ENCODE data around the gene COMMD1.

The COMMD1 gene

DNA sequence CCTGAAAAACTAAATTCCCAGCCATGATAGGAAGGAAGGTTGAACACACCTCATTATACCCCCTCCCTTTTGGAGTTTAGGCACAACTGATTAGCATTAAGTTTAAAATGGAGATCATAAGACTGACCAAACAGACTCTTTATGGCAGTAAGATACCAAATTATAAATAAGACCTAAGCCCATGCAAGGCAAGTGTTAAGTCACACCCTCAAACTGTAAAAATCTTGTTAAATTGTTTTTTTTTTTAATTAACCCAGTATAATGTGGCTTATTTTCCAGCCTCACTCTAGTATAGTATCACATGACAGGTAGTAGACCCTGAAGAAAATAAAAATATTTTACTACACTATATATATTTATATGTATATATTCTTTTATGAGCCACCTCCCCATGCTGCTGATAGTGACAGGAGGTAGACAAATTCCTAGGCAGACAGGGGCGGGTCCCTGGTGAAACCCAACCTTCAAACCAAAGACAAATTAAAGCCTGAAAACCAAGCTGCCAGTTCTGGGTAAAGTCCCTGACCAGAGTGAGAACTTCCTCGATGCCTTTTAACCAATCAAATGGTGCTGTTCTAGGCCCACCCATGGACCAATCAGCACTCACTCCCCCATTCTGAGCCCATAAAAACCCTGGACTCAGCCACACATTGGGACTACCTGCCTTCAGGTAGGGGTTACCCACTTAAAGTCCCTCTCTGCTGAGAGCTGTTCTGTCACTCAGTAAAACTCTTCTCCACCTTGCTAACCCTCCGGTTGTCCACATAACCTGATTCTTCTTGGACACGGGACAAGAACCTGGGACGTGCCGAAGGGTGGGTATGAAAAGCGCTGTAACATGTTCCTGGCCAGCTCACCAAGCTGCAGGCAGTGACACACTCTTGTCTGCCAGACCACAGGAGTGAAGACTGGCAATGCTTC lies 166.5 kb downstream of the COMMD1 start:
- Mint-ChIP-seq H3K27me3 (ENCODE audit: low read depth) (no peaks in the 10 kb centered on the region), H3K9me3 (peaks cover 4% of the 10 kb centered on the region), H3K4me3 (no peak overlapping the region), H3K27ac (no peak overlapping the region), H3K4me1 (ENCODE audit: low read depth) (no peaks in the 10 kb centered on the region), H3K36me3 (ENCODE audit: low read depth) (no peaks in the 10 kb centered on the region)
- no peak for DNase-seq (ENCODE audit: low spot score)

DNA sequence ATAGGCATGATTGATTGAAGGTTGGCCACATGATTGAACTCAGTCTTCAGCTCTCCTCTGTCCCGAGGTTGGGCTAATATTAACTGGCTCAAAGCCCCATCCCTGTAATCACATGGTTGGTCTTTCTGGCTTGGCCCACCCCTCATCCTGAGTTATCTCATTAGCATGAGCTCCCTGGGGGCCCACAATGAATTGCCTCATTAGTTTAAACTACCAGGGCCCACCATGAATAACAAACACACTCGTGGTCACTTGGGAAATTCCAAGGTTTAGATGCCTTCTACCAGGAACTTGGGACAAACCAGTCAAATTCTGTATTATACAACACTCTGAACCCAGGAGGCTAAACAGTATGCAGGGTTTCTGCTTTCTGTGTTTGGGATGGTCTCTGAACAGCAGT lies 168.8 kb downstream of the COMMD1 start:
- no peaks in the 10 kb centered on the region for H3K4me1 Mint-ChIP-seq (ENCODE audit: low read depth)
- H3K27ac Mint-ChIP-seq: no peak overlapping the region
- no peak for DNase-seq (ENCODE audit: low spot score)
- H3K36me3 Mint-ChIP-seq (ENCODE audit: low read depth): no peaks in the 10 kb centered on the region
- H3K4me3 Mint-ChIP-seq: no peak overlapping the region
- H3K9me3 Mint-ChIP-seq: peaks cover 4% of the 10 kb centered on the region
- H3K27me3 Mint-ChIP-seq (ENCODE audit: low read depth): no peaks in the 10 kb centered on the region

DNA sequence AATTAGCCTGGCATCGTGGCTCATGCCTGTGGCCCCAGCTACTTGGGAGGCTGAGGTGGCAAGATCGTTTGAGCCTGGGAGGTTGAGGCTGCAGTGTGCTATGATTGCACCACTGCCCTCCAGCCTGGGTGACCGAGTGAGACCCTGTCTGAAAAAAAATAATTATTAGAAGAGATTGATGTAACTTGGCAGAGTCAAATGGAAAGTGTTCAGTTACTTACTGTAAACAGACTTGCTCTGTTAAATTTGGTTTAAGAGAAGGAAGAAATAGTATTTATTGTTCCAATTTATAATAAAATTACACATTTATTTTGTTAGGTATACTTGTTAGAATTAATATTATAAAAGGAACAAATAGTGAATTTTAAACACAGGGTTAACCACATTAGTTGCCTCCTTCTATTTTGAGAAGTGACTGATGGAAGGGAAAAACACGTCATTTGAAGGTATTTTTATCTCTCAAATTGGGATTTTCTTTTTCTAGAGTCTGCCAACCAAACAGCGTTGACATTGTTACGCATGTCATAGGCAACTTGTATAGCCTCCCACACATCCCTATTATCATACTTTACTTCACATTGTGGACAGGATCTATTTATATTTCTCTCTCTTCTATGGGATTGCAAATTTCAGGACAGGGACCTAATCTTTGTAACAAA lies 171.6 kb downstream of the COMMD1 start:
- Mint-ChIP-seq H3K4me1 (ENCODE audit: low read depth) (no peaks in the 10 kb centered on the region), H3K27me3 (ENCODE audit: low read depth) (no peaks in the 10 kb centered on the region), H3K4me3 (no peak overlapping the region), H3K36me3 (ENCODE audit: low read depth) (no peaks in the 10 kb centered on the region), H3K27ac (no peak overlapping the region), H3K9me3 (peaks cover 4% of the 10 kb centered on the region)
- DNase-seq (ENCODE audit: low spot score): no peak

DNA sequence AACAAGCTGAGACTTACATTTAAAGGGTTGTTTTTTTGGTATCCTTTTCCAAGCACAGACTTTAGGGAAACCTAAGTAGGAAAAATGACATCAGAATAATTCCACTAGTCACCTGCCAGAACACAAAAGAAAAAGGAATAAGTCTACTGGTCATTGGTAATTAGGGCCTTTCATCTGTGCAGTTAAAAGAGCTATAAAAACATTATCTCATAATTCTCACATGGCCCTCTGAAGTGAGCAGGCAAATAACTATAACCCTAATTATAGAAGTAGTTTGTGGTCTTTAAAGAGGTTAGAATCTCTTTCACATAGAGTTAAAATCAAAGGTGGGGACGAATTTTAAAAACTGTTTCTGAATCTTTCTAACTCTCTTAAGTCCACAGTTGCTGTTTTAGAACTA lies 179.3 kb downstream of the COMMD1 start:
- no peaks in the 10 kb centered on the region for H3K36me3 Mint-ChIP-seq (ENCODE audit: low read depth)
- no peaks in the 10 kb centered on the region for H3K4me1 Mint-ChIP-seq (ENCODE audit: low read depth)
- DNase-seq (ENCODE audit: low spot score): no peak
- no peak overlapping the region for H3K4me3 Mint-ChIP-seq
- no peaks in the 10 kb centered on the region for H3K27me3 Mint-ChIP-seq (ENCODE audit: low read depth)
- H3K27ac Mint-ChIP-seq: no peak overlapping the region
- no peaks in the 10 kb centered on the region for H3K9me3 Mint-ChIP-seq

DNA sequence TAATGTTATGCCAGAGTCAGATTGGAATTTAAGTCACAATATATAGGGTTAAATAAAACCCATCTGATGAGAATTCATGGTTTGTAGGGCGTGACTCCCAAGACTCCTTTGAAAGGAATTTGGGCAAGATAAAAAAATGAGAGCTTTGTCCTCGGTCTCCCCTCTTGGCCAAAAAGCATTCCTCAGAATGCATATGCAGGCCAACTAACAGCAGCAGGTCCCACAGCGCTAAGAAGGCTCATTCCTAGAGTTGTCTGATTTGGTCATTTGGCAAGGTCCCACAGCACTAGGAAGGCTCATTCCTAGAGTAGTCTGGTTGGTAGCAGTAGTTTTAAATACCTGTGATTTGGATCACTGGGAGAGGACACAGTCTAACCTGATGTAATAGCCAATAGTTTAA lies 184.2 kb downstream of the COMMD1 start:
- no peaks in the 10 kb centered on the region for H3K9me3 Mint-ChIP-seq

DNA sequence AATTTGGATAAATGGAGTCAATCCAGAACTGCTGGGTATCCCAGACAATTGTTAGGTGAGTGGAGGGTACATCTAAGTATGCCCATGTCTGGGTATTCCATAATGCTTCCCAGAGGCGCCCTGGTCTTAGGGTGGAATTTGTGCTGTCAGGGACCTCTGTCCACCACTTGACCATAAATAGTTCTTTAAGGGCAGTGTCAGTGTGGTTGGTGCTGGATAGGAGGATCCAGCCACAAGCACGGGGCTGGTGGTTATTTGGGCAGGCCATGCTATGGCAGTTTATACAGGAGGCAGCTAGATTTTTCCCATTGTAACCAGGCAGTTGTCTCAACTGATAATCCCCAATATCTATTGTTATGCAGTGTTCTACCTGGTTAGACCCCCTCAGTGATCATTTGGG lies 186.0 kb downstream of the COMMD1 start:
- H3K4me1 Mint-ChIP-seq (ENCODE audit: low read depth): no peaks in the 10 kb centered on the region
- DNase-seq (ENCODE audit: low spot score): no peak
- no peaks in the 10 kb centered on the region for H3K36me3 Mint-ChIP-seq (ENCODE audit: low read depth)
- no peak overlapping the region for H3K4me3 Mint-ChIP-seq
- no peak overlapping the region for H3K27ac Mint-ChIP-seq
- no peaks in the 10 kb centered on the region for H3K27me3 Mint-ChIP-seq (ENCODE audit: low read depth)
- no peaks in the 10 kb centered on the region for H3K9me3 Mint-ChIP-seq

More for the DNA sequence above, 184.2 kb downstream of the COMMD1 start:
- Mint-ChIP-seq H3K4me3 (no peak overlapping the region), H3K36me3 (ENCODE audit: low read depth) (no peaks in the 10 kb centered on the region), H3K27me3 (ENCODE audit: low read depth) (no peaks in the 10 kb centered on the region), H3K4me1 (ENCODE audit: low read depth) (no peaks in the 10 kb centered on the region), H3K27ac (no peak overlapping the region)
- no peak for DNase-seq (ENCODE audit: low spot score)

DNA sequence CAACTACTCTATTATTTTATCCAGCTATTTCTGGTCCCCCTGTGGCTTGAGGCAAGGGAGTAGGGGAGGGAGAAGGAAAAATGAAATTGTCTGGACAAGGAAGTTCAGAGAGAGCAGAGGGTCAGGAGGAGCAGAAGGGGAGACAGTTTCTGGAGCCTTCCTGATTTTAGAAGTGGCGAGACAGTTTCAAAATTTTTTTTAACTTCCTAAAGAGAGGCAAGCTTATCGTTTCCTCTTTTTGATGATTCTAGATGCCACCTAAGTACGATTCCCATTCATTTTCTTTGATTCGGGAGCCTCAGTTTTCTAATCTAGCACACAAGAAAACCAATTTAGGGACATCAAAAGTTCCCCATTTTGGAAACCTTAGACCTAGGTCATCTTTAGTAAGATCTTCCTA lies 193.6 kb downstream of the COMMD1 start:
- Mint-ChIP-seq H3K9me3 (no peaks in the 10 kb centered on the region), H3K36me3 (ENCODE audit: low read depth) (no peaks in the 10 kb centered on the region), H3K27ac (no peak overlapping the region), H3K4me3 (no peak overlapping the region), H3K27me3 (ENCODE audit: low read depth) (no peaks in the 10 kb centered on the region), H3K4me1 (ENCODE audit: low read depth) (peaks cover 2% of the 10 kb centered on the region)
- no peak for DNase-seq (ENCODE audit: low spot score)

DNA sequence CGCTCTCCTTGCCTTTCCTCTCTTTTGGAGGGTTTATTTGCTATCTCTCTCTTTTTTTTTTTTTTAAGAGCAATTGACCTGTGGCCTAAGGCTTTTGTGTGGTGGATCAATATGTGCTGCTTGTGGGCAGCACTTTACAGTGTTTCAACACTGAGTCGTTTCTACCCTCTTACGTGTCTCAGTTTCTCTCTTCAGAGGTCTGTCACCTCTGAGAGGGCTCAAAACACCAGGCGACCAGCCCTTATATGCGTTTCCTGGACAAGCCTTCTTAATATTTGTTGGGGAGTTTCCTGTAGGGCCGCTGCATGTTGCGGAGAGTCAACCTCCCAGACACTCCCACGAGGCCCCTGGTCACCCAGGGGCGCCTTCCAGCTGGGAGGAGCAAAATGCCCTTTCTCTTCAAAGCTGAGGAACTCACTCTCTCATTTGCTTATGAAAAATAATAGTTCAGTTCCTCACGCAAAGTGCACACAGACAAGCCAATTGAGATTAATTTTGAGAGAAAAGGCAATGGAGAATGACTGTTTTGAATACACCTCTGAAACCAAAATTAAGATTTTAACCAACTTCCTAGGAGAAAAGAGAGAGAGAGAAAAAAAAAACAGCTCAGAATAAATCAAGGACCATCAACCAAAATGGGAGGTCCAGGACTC lies 194.2 kb downstream of the COMMD1 start:
- H3K4me3 Mint-ChIP-seq: no peak overlapping the region
- peaks cover 2% of the 10 kb centered on the region for H3K4me1 Mint-ChIP-seq (ENCODE audit: low read depth)
- H3K27ac Mint-ChIP-seq: no peak overlapping the region

DNA sequence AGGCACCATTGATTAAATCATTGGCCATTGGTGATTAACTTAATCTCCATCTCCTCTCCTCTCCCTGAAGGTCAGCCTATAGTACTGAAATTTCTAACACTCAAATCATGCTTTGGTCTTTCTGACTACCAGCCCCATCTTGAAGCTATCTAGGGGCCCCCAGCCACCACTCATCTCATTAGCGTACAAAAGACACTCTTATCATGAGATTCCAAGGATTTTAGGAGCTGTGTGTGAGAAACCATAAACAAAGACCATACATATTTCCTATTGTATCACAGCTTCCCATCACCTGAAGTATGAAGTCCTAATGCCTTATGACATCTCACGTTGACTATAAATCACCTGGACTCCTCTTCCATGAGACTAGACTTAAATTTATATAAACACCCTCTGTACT lies 196.4 kb downstream of the COMMD1 start:
- H3K4me1 Mint-ChIP-seq (ENCODE audit: low read depth): peaks cover 2% of the 10 kb centered on the region
- no peaks in the 10 kb centered on the region for H3K36me3 Mint-ChIP-seq (ENCODE audit: low read depth)
- no peaks in the 10 kb centered on the region for H3K9me3 Mint-ChIP-seq
- DNase-seq (ENCODE audit: low spot score): no peak
- H3K27me3 Mint-ChIP-seq (ENCODE audit: low read depth): no peaks in the 10 kb centered on the region
- H3K4me3 Mint-ChIP-seq: no peak overlapping the region
- no peak overlapping the region for H3K27ac Mint-ChIP-seq

More for the DNA sequence above, 194.2 kb downstream of the COMMD1 start:
- Mint-ChIP-seq H3K36me3 (ENCODE audit: low read depth) (no peaks in the 10 kb centered on the region), H3K9me3 (no peaks in the 10 kb centered on the region), H3K27me3 (ENCODE audit: low read depth) (no peaks in the 10 kb centered on the region)
- DNase-seq (ENCODE audit: low spot score): no peak

DNA sequence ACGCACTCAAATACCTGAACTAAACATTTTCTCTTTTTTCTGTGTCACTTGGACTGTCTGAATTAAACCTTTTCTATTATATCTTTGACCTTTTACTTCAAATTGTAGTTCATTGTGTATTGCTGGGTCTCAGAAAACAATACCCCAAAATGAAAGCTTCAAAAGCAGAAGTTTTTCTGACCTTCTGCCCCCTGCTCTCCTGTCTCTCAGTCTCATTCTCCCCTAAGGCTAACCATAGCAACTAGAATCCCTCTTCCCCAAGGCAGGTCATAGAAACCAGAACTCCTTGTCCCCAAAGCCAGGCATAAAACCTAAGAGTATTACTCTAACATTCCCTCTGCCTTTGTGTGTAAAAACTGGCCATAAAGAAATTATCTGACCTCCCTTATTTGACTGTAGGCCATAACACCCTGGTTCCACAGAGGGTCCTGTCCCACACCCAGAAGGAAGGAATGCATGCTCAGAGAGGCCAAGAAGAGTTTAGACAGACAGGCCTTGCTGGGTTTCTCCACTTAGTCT lies 197.0 kb downstream of the COMMD1 start:
- no peak for DNase-seq (ENCODE audit: low spot score)
- Mint-ChIP-seq H3K9me3 (no peaks in the 10 kb centered on the region), H3K36me3 (ENCODE audit: low read depth) (no peaks in the 10 kb centered on the region), H3K4me3 (no peak overlapping the region), H3K27me3 (ENCODE audit: low read depth) (no peaks in the 10 kb centered on the region), H3K4me1 (ENCODE audit: low read depth) (peaks cover 2% of the 10 kb centered on the region), H3K27ac (no peak overlapping the region)

DNA sequence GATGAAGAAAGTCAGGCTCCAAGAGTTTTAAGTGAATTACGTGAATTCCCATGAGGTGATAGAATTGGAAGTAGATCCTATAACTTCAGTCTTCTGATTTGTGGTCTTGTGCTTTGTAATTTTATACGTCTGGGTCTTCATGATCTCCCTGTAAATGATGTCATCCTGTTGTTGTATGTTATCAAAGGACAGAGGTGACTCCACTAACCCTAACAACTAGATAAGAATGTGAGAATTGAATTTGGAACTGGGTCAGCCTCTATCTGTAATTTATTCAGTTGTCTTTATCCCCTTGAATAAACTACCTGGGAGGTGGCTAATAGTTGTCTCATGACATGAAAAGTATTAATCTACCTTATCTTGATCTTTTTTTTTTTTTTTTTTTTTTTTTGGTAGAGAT lies 204.1 kb downstream of the COMMD1 start:
- no peak overlapping the region for H3K4me3 Mint-ChIP-seq
- no peak overlapping the region for H3K27ac Mint-ChIP-seq
- no peaks in the 10 kb centered on the region for H3K4me1 Mint-ChIP-seq (ENCODE audit: low read depth)
- DNase-seq (ENCODE audit: low spot score): no peak
- no peaks in the 10 kb centered on the region for H3K9me3 Mint-ChIP-seq
- no peaks in the 10 kb centered on the region for H3K36me3 Mint-ChIP-seq (ENCODE audit: low read depth)
- no peaks in the 10 kb centered on the region for H3K27me3 Mint-ChIP-seq (ENCODE audit: low read depth)

DNA sequence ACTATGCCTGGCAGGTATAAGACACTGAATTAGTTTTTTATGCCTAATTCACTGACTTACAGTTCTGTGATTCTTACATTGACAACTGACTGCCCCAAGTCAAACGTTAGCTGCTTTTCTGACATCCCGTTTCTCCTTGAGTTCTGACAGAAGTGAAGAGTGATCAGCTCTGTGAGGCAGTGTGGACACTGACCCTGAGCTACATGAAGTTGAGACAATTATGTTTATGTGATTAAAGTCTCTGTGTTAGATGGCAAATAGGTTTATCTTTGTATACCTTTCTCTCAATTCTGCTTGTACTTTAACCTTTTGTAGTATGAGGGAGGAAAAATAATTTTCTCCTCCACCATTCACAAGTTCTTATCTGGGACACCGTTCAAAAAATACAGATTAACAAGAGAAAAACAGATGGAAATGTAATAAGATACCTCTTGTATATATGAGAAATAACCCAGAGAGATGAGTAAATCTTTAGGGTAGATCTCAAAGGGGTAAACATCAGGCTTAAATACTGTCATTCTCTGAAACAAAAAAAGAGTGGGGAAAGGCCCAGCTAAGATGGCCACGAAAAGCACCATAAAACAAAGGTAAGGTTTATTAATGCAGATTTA lies 205.0 kb downstream of the COMMD1 start:
- no peaks in the 10 kb centered on the region for H3K27me3 Mint-ChIP-seq (ENCODE audit: low read depth)
- no peaks in the 10 kb centered on the region for H3K36me3 Mint-ChIP-seq (ENCODE audit: low read depth)
- no peaks in the 10 kb centered on the region for H3K9me3 Mint-ChIP-seq

DNA sequence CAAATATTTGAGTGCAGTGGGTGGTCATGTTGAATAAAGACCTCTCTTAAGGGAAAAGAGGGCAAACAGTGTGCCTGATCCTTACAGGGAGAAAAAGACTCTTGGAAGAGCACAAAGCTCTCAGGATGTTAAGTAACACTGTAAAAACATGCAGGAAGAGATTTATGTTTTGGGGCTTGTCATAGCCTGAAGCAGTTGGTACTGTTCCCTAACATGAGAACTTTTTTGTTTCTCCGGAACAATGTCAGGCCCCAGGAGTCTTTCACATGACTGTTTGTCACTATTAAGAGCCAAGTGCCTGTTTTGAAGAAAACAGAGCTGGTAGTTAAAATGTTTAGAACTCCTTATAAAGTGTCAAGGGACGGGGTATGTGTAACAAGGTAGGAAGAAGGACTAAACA lies 206.7 kb downstream of the COMMD1 start:
- H3K27me3 Mint-ChIP-seq (ENCODE audit: low read depth): no peaks in the 10 kb centered on the region
- no peak overlapping the region for H3K4me3 Mint-ChIP-seq
- H3K27ac Mint-ChIP-seq: no peak overlapping the region
- DNase-seq (ENCODE audit: low spot score): no peak
- no peaks in the 10 kb centered on the region for H3K36me3 Mint-ChIP-seq (ENCODE audit: low read depth)
- H3K9me3 Mint-ChIP-seq: no peaks in the 10 kb centered on the region
- H3K4me1 Mint-ChIP-seq (ENCODE audit: low read depth): peaks cover 1% of the 10 kb centered on the region

More for the DNA sequence above, 205.0 kb downstream of the COMMD1 start:
- H3K27ac Mint-ChIP-seq: no peak overlapping the region
- no peak overlapping the region for H3K4me3 Mint-ChIP-seq
- no peak for DNase-seq (ENCODE audit: low spot score)
- peaks cover under 1% of the 10 kb centered on the region for H3K4me1 Mint-ChIP-seq (ENCODE audit: low read depth)

DNA sequence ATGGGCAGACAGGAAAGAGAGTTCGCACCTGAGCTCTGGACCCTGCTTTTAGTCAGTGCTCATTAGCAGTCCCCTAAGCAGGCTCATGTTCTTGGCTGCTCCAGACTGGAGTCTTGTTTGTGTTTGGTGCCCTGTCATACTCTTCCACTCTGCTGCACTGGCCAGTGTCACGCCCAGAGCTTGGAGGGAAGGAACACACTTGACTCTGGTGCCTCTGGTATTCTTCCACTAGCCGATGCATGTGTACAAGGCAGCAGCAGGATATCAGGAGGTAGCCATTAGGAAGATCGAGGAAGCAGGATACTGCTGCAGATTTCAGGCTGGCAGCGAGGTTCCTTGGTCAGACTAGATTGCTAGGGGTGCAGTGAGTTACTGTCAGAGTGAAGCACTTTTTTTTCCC lies 209.1 kb downstream of the COMMD1 start:
- Mint-ChIP-seq H3K4me3 (no peak overlapping the region), H3K9me3 (no peaks in the 10 kb centered on the region), H3K36me3 (ENCODE audit: low read depth) (no peaks in the 10 kb centered on the region), H3K27ac (no peak overlapping the region), H3K27me3 (ENCODE audit: low read depth) (no peaks in the 10 kb centered on the region), H3K4me1 (ENCODE audit: low read depth) (peaks cover 3% of the 10 kb centered on the region)
- DNase-seq (ENCODE audit: low spot score): no peak

All from T-helper 2 cell treated with Interferon-gamma antibody and Interleukin-4, amounts not matched to agents 5 μg/mL and 100 μg/mL, for 36 hours (primary cell).